Right cardiac atrium (tissue), 5 donors: ENCODE measurements around the gene COPS8. TPM values are rescaled to one million over a fixed set of nuclear protein-coding genes. Genes with fewer than 3 reads are reported as not detected.
A peak's percentile ranks its signal among the peaks of the same experiment; 100 is the strongest.

ENCODE experiments used
- ATAC-seq, 2 donors: fragments of 200-7000 bp; cut with Tn5 transposase; one replicate each; pipeline versions ENCODE4 v1.8.0 to v1.9.1; 2020; ENCODE audit warnings: moderate library complexity in 2 of 2, mild to moderate bottlenecking in 1 of 2
- DNase-seq, 3 donors: peaks; one replicate each; pipeline ENCODE4 v3.0.0-alpha.2; 2020
- H3K27ac ChIP-seq: one replicate; pipeline ENCODE4 v1.5.1; 2013; ENCODE audit warnings: mild to moderate bottlenecking, low read length, control low read depth, moderate library complexity
- H3K27me3 ChIP-seq: one replicate; pipeline ENCODE4 v1.6.1; 2013; ENCODE audit not compliant: control insufficient read depth, insufficient read depth
- H3K4me1 ChIP-seq: one replicate; pipeline ENCODE4 v1.6.1; 2013; ENCODE audit warnings: low read length; ENCODE audit not compliant: control insufficient read depth, insufficient read depth
- H3K4me3 ChIP-seq: one replicate; pipeline ENCODE4 v1.5.1; 2013; ENCODE audit warnings: low read length, control low read depth
- H3K9me3 ChIP-seq: one replicate; pipeline ENCODE4 v1.6.1; 2013; ENCODE audit warnings: low read length; ENCODE audit not compliant: control insufficient read depth
- WGBS: extraction: QIAGEN DNeasy Blood & Tissue Kit; methylation state at CpG from one replicate; pipeline ENCODE4 v1.1.7; 2013; 5-methylcytosine and 5-hydroxymethylcytosine counted together
- intact Hi-C, 4 donors: fragments of 100-400 bp; cut with DNase I; formaldehyde crosslinking; loops; one replicate each; pipeline versions ENCODE4 v1.11.0 to v1.14.0; 2022 to 2023
- polyA plus RNA-seq: library from polyadenylated mRNA; stranded (reverse); fragments of 200-250 nt; gene quantifications from one replicate; pipeline ENCODE4 v1.2.3, GENCODE V29; 2013
- total RNA-seq, 4 donors: library from RNA; stranded (reverse); fragmentation: NEBNext Ultra II Directional; extraction: Animal tissue kit (Norgen Biotek cat#: 25700); gene quantifications; one replicate each; pipeline ENCODE4 v1.2.1, GENCODE V29; 2021
- donor health status: healthy with polysubstance abuse.
- donor health status: DM: no; HTN: yes; CAD: no.
- donor health status: DM: no; HTN: no; CAD: no.
- donor health status: DM: no; HTN: yes; CAD: no; lungs with severe emphysema.
- donor health status: DM: yes; HTN: yes; CAD: no.

COPS8 gene
- total and polyA plus RNA-seq, 5 donors, result 70.1 to 91.4 (median 86.1) TPM

- intact Hi-C loops, result loop anchor here in 1 of 4 donors (5.0 kb wide), 1 partner anchor 712 kb away; no protein-coding TSS in a partner anchor
- DNase-seq, result peak in 1 of 3 donors; percentile 58
- Histone ChIP-seq H3K9me3 (no peaks in the 10 kb centered on the region), H3K27ac (no peak overlapping the region), H3K4me1 (no peaks in the 10 kb centered on the region), H3K4me3 (no peak overlapping the region), H3K27me3 (no peaks in the 10 kb centered on the region)
- ATAC-seq, result peak in 1 of 2 donors; percentile 22
- WGBS, result 72% methylated on average over 24 of the region's 24 CpGs
Observed at GRCh38 chr2:237064203-237065070, 21.3 kb upstream of the COPS8 start.

- intact Hi-C loops, result no loop called here
- no peak for DNase-seq
- H3K4me1 ChIP-seq, result no peaks in the 10 kb centered on the region
- no peak for ATAC-seq
- H3K9me3 ChIP-seq, result no peaks in the 10 kb centered on the region
- no peak overlapping the region for H3K4me3 ChIP-seq
- no peaks in the 10 kb centered on the region for H3K27me3 ChIP-seq
- WGBS, result 81% methylated on average over 2 of the region's 2 CpGs
- H3K27ac ChIP-seq, result no peak overlapping the region
Observed at GRCh38 chr2:237065071-237065377, 20.7 kb upstream of the COPS8 start.

- DNase-seq (no peak), ATAC-seq (no peak)
- Histone ChIP-seq H3K9me3 (no peaks in the 10 kb centered on the region), H3K27me3 (no peaks in the 10 kb centered on the region), H3K4me1 (no peaks in the 10 kb centered on the region), H3K27ac (no peak overlapping the region), H3K4me3 (no peak overlapping the region)
- intact Hi-C loops, result no loop called here
- WGBS, result 90% methylated on average over 2 of the region's 2 CpGs
Observed at GRCh38 chr2:237066396-237066795, 19.3 kb upstream of the COPS8 start.

- Histone ChIP-seq H3K9me3 (no peaks in the 10 kb centered on the region), H3K4me1 (no peaks in the 10 kb centered on the region), H3K4me3 (no peak overlapping the region), H3K27me3 (no peaks in the 10 kb centered on the region), H3K27ac (no peak overlapping the region)
- WGBS, result 50% methylated on average over 3 of the region's 3 CpGs
- DNase-seq (no peak), ATAC-seq (no peak)
- intact Hi-C loops, result no loop called here
Observed at GRCh38 chr2:237068005-237068576, 17.6 kb upstream of the COPS8 start.

GRCh38 chr2:237072067-237072931 lies 13.4 kb upstream of the COPS8 start:
- Histone ChIP-seq H3K4me1 (no peaks in the 10 kb centered on the region), H3K4me3 (no peak overlapping the region), H3K27me3 (no peaks in the 10 kb centered on the region), H3K27ac (no peak overlapping the region), H3K9me3 (no peaks in the 10 kb centered on the region)
- 81% methylated on average over 24 of the region's 24 CpGs for WGBS
- DNase-seq (peak; percentile 67 to 87 (median 79)), ATAC-seq (peak; percentile 51 to 70)
- intact Hi-C loops, result loop anchor here in 1 of 4 donors (5.0 kb wide), 1 partner anchor 720 kb away; no protein-coding TSS in a partner anchor

- 31% methylated on average over 4 of the region's 4 CpGs for WGBS
- no peak overlapping the region for H3K4me3 ChIP-seq
- DNase-seq, result peak in 1 of 3 donors; percentile 33
- no peaks in the 10 kb centered on the region for H3K27me3 ChIP-seq
- peak; percentile 65 to 85 for ATAC-seq
- H3K4me1 ChIP-seq, result no peaks in the 10 kb centered on the region
- no peaks in the 10 kb centered on the region for H3K9me3 ChIP-seq
- H3K27ac ChIP-seq, result no peak overlapping the region
- intact Hi-C loops, result loop anchor here in 1 of 4 donors (5.0 kb wide), 1 partner anchor 721 kb away; no protein-coding TSS in a partner anchor
Observed at GRCh38 chr2:237073552-237073951, 12.1 kb upstream of the COPS8 start.

- Histone ChIP-seq H3K27me3 (no peaks in the 10 kb centered on the region), H3K27ac (no peak overlapping the region), H3K9me3 (no peaks in the 10 kb centered on the region), H3K4me1 (no peaks in the 10 kb centered on the region), H3K4me3 (no peak overlapping the region)
- intact Hi-C loops, result loop anchor here in 1 of 4 donors (5.0 kb wide), 1 partner anchor 722 kb away; no protein-coding TSS in a partner anchor
- ATAC-seq (peak in 1 of 2 donors; percentile 52), DNase-seq (no peak)
- 51% methylated on average over 7 of the region's 7 CpGs for WGBS
Observed at GRCh38 chr2:237074211-237074993, 11.3 kb upstream of the COPS8 start.

GRCh38 chr2:237075749-237076599 lies 9.7 kb upstream of the COPS8 start:
- Histone ChIP-seq H3K27ac (no peak overlapping the region), H3K9me3 (no peaks in the 10 kb centered on the region), H3K4me1 (no peaks in the 10 kb centered on the region), H3K4me3 (no peak overlapping the region), H3K27me3 (no peaks in the 10 kb centered on the region)
- no peak for DNase-seq
- intact Hi-C loops, result no loop called here
- WGBS, result 75% methylated on average over 9 of the region's 9 CpGs
- no peak for ATAC-seq

GRCh38 chr2:237081596-237081995 lies 4.1 kb upstream of the COPS8 start:
- 93% methylated on average over 8 of the region's 8 CpGs for WGBS
- ATAC-seq (no peak), DNase-seq (no peak)
- intact Hi-C loops, result no loop called here
- Histone ChIP-seq H3K4me1 (no peaks in the 10 kb centered on the region), H3K27ac (no peak overlapping the region), H3K4me3 (no peak overlapping the region), H3K27me3 (no peaks in the 10 kb centered on the region), H3K9me3 (no peaks in the 10 kb centered on the region)

GRCh38 chr2:237083026-237083425 lies 2.7 kb upstream of the COPS8 start:
- H3K27ac ChIP-seq, result no peak overlapping the region
- H3K9me3 ChIP-seq, result no peaks in the 10 kb centered on the region
- WGBS, result 96% methylated on average over 3 of the region's 3 CpGs
- H3K4me1 ChIP-seq, result no peaks in the 10 kb centered on the region
- ATAC-seq (no peak), DNase-seq (no peak)
- no peak overlapping the region for H3K4me3 ChIP-seq
- intact Hi-C loops, result no loop called here
- H3K27me3 ChIP-seq, result no peaks in the 10 kb centered on the region
